ENCODE data around the gene NUDCD2. TPM values are rescaled to one million over a fixed set of nuclear protein-coding genes. Genes with fewer than 3 reads are reported as not detected.

NUDCD2 gene, protein sequence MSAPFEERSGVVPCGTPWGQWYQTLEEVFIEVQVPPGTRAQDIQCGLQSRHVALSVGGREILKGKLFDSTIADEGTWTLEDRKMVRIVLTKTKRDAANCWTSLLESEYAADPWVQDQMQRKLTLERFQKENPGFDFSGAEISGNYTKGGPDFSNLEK
- 10 to 100 TPM; 53.6 to 59.5 (median 56.6) TPM for polyA plus RNA-seq (ENCODE audit: insufficient read length in 4 of 4)

- DNase-seq (ENCODE audit: low read depth in 4 of 4, low spot score in 3 of 4), result peak; percentile 96 to 99 (median 96)
Observed at GRCh38 chr5:163459819-163460561, at the start of gene NUDCD2. Gene NUDCD2 (minus strand): TSS chr5:163460102. CDS start chr5:163460050, 52 bp downstream.

DNA sequence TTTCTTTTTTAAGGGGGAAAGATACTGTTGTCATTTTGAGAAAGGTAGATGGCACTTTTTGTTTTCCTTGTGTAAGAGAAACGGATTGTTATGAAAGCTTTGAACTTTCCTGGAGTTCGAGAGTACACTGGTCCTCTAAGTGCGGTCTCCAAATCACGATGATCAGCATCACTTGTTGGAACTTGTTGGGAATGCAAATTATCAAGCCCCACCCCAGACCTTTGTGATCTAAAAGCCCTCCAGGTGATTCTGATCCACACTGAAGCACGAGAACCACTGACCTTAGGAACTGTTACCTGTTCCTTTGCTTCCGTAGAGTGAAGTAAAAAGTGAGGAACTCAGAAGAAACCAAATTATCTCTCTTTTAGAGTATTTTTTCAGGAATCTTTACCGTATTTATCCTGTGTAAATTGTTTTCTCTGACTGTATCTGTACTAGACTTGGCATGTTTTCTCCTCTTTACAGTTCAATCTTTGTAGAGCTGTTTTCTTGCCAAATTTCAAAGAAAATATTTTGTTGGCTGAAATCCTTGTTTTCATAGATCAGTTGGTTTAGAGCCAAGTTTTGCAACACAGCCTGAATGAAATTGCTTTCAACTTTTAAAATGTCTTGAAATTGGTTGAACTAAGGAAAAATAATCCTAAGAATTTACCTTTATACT, 49.5 kb upstream of the NUDCD2 start:
- no peak for DNase-seq (ENCODE audit: low read depth in 4 of 4, low spot score in 3 of 4)

DNA sequence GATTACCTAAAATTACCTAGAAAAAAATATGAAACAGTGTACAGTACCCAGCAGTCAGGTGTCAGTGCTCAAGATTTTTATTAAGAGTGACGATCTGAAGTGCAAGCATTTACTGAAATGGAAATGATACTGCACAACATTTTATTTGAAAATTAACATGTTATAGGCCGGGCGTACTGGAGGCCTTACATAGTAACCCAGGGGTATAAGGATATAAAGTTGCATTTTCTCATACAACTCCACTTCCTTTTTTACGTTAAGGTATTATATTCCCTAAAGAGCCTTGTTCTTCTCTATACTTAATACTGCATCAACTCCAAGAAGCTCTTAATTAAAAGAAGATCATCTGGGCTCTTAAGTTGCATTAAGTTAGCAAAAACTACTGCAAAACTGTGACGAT, 48.9 kb upstream of the NUDCD2 start:
- DNase-seq (ENCODE audit: low read depth in 4 of 4, low spot score in 3 of 4), result no peak

DNA sequence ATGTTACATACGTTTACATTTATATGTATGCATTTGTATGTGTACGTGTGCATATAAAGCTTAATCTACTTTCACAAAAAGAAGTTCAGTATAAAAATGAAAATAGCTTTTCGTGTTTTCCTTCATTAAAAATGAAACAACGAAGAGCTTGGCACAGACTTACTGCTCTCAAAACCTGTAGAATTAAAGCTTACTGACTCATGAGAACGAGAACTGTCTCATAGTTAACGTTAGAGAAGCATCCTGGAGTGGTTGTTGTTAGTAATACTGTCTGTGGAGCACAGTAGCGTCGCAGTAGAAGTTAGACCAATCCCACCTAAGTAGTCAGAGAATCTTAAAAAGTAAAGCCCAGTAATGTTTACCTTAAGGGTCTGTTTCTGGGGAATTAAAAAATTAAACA, 46.8 kb upstream of the NUDCD2 start:
- DNase-seq (ENCODE audit: low read depth in 4 of 4, low spot score in 3 of 4), result no peak

DNA sequence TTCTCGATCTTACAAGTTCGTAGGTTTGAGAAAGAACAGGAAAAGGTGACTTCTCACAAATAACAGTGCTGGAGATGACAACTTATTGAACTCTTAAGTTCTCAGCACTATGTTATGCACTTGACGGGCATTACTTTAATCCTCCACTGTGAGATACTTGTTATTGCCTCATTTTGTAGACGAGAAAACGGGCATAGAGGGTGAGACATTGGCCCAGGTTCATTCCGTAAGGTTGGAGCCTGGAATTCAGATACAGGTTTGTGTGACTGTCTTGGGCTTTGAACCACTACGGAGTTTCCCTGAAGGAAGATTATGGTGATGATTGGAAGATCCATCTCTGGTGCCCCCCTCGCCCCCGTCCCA, 46.2 kb upstream of the NUDCD2 start:
- DNase-seq (ENCODE audit: low read depth in 4 of 4, low spot score in 3 of 4), result no peak

DNA sequence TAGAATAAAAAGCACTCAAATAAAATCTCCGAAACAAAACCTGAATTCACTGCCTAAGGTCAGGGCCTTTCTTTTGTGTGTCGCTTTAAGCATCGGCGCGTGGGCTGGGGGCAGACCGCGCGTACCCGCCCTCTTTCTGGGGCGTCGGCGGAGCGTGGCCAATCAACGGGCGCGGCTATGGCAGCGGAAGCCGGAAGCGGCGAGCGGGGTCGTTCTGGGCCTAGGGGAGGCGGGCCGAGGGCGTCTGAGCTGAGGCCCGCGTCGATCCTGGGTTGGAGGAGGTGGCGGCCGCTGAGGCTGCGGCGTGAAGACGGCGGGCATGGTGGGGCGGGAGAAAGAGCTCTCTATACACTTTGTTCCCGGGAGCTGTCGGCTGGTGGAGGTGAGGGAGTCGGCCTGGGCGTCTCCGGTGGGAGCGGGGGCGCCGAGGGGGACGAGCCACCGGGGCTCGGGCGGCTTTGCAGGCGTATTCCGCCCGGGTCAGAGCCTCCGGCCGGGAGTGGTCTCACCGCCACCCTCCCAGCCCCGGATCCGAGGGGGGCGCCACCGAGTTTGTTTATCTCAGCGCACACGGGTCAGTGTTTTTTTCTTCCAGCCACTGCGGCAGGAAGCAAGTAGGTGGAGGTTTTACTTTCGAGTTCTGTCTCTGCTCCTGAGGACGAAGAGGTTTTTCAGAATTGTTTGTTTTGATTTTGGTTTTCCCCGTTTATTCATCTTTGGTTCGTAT, 45.6 kb upstream of the NUDCD2 start, which contains the start of gene MAT2B:
Gene MAT2B (plus strand): TSS at position 252 of the 727 bp plus-strand sequence. CDS start 68 bp downstream, at position 320.
- DNase-seq (ENCODE audit: low read depth in 4 of 4, low spot score in 3 of 4), result peak; percentile 84 to 94 (median 89)

DNA sequence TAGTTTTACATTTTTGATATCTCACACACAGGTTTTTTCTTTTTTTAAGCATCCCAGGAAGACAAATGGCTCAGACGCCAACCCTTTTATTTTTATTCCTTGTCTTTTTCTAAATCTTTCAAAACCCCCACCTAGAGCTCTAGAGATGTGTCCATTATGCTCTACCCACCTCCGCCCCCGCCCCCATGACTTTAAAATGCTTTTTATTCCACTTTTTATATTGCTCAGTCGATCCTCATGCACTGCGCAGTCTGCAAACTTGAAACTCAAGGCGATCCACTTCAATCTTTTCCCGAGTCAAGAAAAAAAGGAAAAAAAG, 45.1 kb upstream of the NUDCD2 start:
- DNase-seq (ENCODE audit: low read depth in 4 of 4, low spot score in 3 of 4), result no peak

- peak in 1 of 4 donors; percentile 56 for DNase-seq (ENCODE audit: low read depth in 4 of 4, low spot score in 3 of 4)
Observed at GRCh38 chr5:163504079-163504931, 44.4 kb upstream of the NUDCD2 start.

GRCh38 chr5:163503106-163504078, 43.5 kb upstream of the NUDCD2 start:
- peak in 3 of 4 donors; percentile 51 to 75 (median 69) for DNase-seq (ENCODE audit: low read depth in 4 of 4, low spot score in 3 of 4)

DNA sequence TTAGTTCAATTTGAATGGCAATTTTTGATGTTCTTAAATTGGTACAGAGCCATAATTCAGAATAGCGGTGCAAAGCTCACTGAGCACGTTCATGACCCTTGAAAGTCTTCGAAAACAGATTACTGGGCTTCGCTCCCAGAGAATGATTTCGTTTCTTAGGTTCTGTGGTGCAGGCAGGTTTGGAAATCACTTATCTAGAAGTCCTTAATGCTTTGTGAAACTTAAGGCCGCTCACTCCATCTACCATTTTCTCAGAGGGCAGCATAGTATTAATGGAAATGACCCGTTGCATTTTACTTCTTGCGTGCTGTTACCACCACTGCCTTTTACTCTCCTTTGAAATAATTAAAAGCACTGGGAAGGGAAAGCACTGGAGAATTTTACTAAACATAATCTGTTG, 42.6 kb upstream of the NUDCD2 start:
- DNase-seq (ENCODE audit: low read depth in 4 of 4, low spot score in 3 of 4), result no peak

DNA sequence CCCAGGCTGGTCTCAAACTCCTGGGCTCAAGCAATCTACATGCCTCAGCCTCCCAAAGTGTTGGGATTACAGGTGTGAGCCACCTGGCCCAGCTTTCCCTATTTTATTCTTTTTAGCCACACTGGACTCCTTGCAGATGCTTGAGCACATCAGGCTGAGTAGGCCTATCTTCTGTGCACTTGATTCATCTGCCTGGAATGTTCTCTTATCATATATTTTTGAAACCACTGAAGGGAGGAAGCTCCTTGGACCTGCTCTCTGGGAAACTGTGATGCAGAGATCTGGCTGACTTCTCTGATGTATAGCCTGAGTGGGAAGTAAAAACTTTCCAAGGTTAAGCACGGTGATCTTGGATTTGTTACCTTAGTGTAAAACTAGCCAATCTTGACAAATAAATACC, 39.0 kb upstream of the NUDCD2 start:
- DNase-seq (ENCODE audit: low read depth in 4 of 4, low spot score in 3 of 4), result no peak

- DNase-seq (ENCODE audit: low read depth in 4 of 4, low spot score in 3 of 4), result no peak
Observed at GRCh38 chr5:163497315-163497714, 37.4 kb upstream of the NUDCD2 start.

GRCh38 chr5:163496286-163496685, 36.4 kb upstream of the NUDCD2 start:
- no peak for DNase-seq (ENCODE audit: low read depth in 4 of 4, low spot score in 3 of 4)

DNA sequence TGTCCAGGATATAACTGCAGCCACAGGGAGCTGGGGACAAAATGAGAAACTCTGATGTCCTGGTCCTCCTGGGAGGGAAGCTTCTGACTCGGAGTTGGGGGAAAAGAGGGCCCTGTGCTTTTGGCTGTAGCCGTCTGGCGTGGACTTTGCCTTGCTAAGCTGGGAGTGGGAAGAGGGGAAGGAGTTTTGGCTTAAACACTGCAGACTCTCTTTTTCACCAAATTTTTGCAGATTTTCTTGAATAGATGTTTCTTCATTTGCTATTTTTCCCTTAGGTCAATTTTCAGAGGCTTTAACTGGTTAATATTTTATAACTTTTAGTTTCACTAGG, 29.8 kb upstream of the NUDCD2 start:
- no peak for DNase-seq (ENCODE audit: low read depth in 4 of 4, low spot score in 3 of 4)

DNA sequence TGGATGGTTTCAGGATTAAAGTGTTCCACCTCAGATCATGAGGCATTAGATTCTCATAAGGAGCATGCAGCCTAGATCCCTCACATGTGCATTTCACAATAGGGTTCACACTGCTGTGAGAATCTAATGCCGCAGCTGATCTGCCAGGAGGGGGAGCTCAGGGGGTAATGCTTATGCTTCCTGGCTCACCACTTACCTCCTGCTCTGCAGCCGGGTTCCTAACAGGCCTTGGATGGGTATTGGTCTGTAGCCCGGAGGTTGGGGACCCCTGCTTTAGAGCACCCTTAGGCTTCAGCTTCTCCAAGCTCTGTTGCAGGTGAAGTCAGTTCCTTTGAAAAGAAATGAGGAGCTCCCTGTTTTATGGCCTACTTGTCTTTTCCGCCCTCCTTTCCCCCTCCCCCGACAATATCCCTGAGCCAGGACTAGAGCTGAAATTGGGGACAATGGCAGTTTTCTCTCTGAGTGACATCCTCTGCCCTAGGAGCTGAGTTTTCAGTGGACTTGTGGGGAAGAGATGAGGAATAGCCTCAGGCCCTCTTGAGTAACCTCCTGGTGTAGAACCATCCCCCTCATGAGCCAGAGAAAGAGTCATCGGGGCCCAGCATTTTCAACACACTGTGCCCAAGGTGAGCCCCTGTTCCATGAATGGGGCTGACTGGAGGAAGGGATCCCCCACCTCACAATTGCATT, 29.3 kb upstream of the NUDCD2 start:
- DNase-seq (ENCODE audit: low read depth in 4 of 4, low spot score in 3 of 4), result no peak

- DNase-seq (ENCODE audit: low read depth in 4 of 4, low spot score in 3 of 4), result no peak
Observed at GRCh38 chr5:163478982-163479271, 19.0 kb upstream of the NUDCD2 start.

DNA sequence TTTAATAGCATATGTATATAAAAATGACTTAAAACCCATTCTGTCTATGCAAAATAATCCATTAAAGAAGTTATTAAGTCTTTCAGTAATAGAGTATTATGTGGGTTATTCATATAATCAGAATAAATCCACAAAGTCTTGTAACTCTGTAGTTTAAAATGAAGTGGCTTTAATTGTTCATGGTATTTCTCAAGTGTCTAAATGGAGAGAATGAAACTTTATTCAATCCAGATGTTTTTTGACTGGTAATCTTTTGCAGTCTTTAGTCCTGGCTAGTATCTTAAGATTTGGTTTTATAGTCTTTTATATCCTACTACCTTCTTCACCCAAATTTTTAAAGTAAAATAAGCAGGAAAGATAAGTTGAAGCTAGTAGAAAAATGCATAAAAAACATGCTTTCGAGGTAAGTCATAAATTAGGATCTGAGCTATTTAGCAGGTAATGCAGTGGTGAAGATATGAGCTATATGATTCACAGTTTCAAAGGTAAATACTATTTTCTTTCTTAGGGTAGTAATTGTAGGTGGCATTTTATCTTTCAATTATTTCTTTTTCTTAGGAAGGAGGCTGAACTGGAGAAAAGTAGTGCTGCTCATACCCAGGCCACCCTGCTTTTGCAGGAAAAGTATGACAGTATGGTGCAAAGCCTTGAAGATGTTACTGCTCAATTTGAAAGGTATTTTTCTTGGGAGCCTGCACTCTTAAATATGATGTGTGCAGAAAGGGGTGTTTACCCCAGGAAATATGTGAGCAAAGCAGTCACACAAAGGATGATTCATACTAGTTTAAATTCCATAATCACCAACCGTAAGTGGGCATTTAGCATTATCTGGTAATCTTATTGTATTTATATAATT, 18.5 kb upstream of the NUDCD2 start:
- DNase-seq (ENCODE audit: low read depth in 4 of 4, low spot score in 3 of 4), result no peak

- no peak for DNase-seq (ENCODE audit: low read depth in 4 of 4, low spot score in 3 of 4)
Observed at GRCh38 chr5:163475411-163475810, 15.5 kb upstream of the NUDCD2 start.
